ENCODE results near the gene MORC4.
A peak's percentile ranks its signal among the peaks of the same experiment; 100 is the strongest.

Gene MORC4

DNA sequence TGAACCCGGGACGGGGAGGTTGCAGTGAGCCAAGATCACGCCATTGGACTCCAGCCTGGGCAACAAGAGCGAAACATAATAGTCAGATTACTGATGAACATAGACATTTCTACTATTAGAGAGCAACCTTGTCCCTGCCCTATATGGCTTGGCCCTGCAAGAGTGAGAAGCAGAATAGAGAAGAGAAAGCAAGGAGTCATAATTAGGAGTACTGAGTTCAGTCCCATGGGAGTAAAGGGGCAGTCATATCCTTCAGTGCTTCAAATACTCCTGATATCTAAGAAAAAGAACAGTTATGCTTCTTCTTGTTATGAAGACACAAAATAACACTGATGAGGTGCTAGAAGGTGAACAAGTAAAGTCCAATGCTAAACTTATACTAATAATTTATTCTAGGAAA is 46.0 kb downstream of the MORC4 start:
- Histone ChIP-seq H3K9me3 (ENCODE audit: severe bottlenecking) (no peaks in the 10 kb centered on the region), H3K27ac (ENCODE audit: poor library complexity, severe bottlenecking) (no peak overlapping the region), H3K27me3 (ENCODE audit: insufficient read depth, poor library complexity, severe bottlenecking) (no peaks in the 10 kb centered on the region), H3K4me1 (ENCODE audit: insufficient read depth, poor library complexity, severe bottlenecking) (no peaks in the 10 kb centered on the region), H3K36me3 (ENCODE audit: low read depth) (peaks cover 7% of the 10 kb centered on the region), H3K4me3 (ENCODE audit: severe bottlenecking) (no peak overlapping the region)
- TF ChIP-seq, protein P1, sequence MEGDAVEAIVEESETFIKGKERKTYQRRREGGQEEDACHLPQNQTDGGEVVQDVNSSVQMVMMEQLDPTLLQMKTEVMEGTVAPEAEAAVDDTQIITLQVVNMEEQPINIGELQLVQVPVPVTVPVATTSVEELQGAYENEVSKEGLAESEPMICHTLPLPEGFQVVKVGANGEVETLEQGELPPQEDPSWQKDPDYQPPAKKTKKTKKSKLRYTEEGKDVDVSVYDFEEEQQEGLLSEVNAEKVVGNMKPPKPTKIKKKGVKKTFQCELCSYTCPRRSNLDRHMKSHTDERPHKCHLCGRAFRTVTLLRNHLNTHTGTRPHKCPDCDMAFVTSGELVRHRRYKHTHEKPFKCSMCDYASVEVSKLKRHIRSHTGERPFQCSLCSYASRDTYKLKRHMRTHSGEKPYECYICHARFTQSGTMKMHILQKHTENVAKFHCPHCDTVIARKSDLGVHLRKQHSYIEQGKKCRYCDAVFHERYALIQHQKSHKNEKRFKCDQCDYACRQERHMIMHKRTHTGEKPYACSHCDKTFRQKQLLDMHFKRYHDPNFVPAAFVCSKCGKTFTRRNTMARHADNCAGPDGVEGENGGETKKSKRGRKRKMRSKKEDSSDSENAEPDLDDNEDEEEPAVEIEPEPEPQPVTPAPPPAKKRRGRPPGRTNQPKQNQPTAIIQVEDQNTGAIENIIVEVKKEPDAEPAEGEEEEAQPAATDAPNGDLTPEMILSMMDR (IDR thresholded peaks at IDR 0.05; ENCODE audit: poor library complexity, severe bottlenecking), result no peak
- DNase-seq (ENCODE audit: low spot score) (no peak), ATAC-seq (ENCODE audit: low read depth) (no peak)

DNA sequence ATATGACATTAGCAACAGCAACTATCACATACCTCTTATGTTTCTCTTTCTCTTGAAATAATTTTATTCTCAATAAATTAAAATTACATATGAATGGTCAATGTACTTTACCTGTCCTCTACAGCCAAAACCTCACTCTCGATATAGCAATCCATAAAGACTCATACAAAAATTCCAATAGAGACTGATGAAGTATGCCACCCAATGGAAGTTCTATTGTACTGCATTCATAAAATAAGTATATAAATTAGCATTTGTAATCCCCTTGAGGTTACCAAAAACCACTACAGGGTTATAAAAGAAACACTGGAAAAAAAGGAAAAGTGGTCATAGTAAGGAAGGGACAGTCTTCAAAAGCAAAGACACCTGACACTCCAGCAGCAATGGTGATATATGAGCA is 47.0 kb downstream of the MORC4 start:
- DNase-seq (ENCODE audit: low spot score) (no peak), ATAC-seq (ENCODE audit: low read depth) (no peak)

DNA sequence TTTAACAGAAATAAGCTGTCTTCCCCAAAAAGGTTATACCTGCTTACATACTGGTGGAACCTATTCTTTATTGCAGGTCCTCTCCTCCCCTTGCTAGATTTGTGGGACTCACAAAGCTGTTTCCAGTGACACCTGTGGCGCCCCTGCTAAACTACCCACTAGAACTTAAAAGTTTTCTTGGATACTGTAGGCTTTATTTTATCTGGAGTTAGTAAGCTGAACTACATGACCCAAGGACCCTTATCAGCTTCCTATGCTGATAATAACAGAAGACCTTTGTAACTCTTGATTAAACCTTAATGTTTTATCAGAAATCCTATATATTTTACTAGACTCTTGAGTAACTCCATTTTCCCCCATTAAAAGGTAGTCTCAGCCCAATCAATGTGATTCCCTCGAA is 47.5 kb downstream of the MORC4 start:
- DNase-seq (ENCODE audit: low spot score) (no peak), ATAC-seq (ENCODE audit: low read depth) (no peak)
- Histone ChIP-seq H3K4me3 (ENCODE audit: severe bottlenecking) (no peak overlapping the region), H3K4me1 (ENCODE audit: insufficient read depth, poor library complexity, severe bottlenecking) (no peaks in the 10 kb centered on the region), H3K27ac (ENCODE audit: poor library complexity, severe bottlenecking) (no peak overlapping the region), H3K36me3 (ENCODE audit: low read depth) (peaks cover 7% of the 10 kb centered on the region), H3K9me3 (ENCODE audit: severe bottlenecking) (no peaks in the 10 kb centered on the region), H3K27me3 (ENCODE audit: insufficient read depth, poor library complexity, severe bottlenecking) (no peaks in the 10 kb centered on the region)
- TF ChIP-seq, protein P1 (IDR thresholded peaks at IDR 0.05; ENCODE audit: poor library complexity, severe bottlenecking), result no peak

More for the DNA sequence above, 47.0 kb downstream of the MORC4 start:
- no peaks in the 10 kb centered on the region for H3K27me3 ChIP-seq (ENCODE audit: insufficient read depth, poor library complexity, severe bottlenecking)
- no peak overlapping the region for H3K4me3 ChIP-seq (ENCODE audit: severe bottlenecking)
- TF ChIP-seq, protein P1 (IDR thresholded peaks at IDR 0.05; ENCODE audit: poor library complexity, severe bottlenecking), result peak; percentile 53
- no peaks in the 10 kb centered on the region for H3K9me3 ChIP-seq (ENCODE audit: severe bottlenecking)
- peaks cover 7% of the 10 kb centered on the region for H3K36me3 ChIP-seq (ENCODE audit: low read depth)
- no peak overlapping the region for H3K27ac ChIP-seq (ENCODE audit: poor library complexity, severe bottlenecking)
- H3K4me1 ChIP-seq (ENCODE audit: insufficient read depth, poor library complexity, severe bottlenecking), result no peaks in the 10 kb centered on the region

DNA sequence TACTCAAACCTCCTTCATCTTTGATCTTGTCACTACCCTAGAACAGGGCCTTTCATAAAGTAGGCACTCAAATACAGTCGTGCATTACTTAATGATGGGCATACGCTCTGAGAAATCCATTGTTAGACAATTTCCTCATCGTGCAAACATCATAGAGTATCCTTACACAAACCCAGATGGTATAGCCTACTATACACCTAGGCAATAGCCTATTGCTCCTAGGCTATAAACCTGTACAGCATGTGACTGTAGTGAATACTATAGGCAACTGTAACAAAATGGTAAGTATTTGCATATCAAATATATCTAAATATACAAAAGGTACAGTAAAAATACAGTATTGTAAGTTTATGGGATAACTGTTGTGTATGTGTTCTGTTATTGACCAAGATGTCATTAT is 47.9 kb downstream of the MORC4 start:
- Histone ChIP-seq H3K27me3 (ENCODE audit: insufficient read depth, poor library complexity, severe bottlenecking) (no peaks in the 10 kb centered on the region), H3K36me3 (ENCODE audit: low read depth) (peaks cover 7% of the 10 kb centered on the region), H3K4me1 (ENCODE audit: insufficient read depth, poor library complexity, severe bottlenecking) (no peaks in the 10 kb centered on the region), H3K9me3 (ENCODE audit: severe bottlenecking) (no peaks in the 10 kb centered on the region), H3K4me3 (ENCODE audit: severe bottlenecking) (no peak overlapping the region), H3K27ac (ENCODE audit: poor library complexity, severe bottlenecking) (no peak overlapping the region)
- DNase-seq (ENCODE audit: low spot score) (no peak), ATAC-seq (ENCODE audit: low read depth) (no peak)
- TF ChIP-seq, protein P1 (IDR thresholded peaks at IDR 0.05; ENCODE audit: poor library complexity, severe bottlenecking), result no peak

GRCh38 chrX:106951230-106951629 is 48.8 kb downstream of the MORC4 start:
- no peaks in the 10 kb centered on the region for H3K27me3 ChIP-seq (ENCODE audit: insufficient read depth, poor library complexity, severe bottlenecking)
- H3K4me1 ChIP-seq (ENCODE audit: insufficient read depth, poor library complexity, severe bottlenecking), result no peaks in the 10 kb centered on the region
- H3K9me3 ChIP-seq (ENCODE audit: severe bottlenecking), result no peaks in the 10 kb centered on the region
- H3K4me3 ChIP-seq (ENCODE audit: severe bottlenecking), result no peak overlapping the region
- ATAC-seq (ENCODE audit: low read depth) (no peak), DNase-seq (ENCODE audit: low spot score) (no peak)
- H3K27ac ChIP-seq (ENCODE audit: poor library complexity, severe bottlenecking), result no peak overlapping the region
- peaks cover 7% of the 10 kb centered on the region for H3K36me3 ChIP-seq (ENCODE audit: low read depth)
- TF ChIP-seq, protein P1 (IDR thresholded peaks at IDR 0.05; ENCODE audit: poor library complexity, severe bottlenecking), result no peak

Data from RWPE2 (cell line).